Hepatocyte (in vitro differentiated cells): Measurements from ENCODE around the gene ARSB.

Source experiments
- EZH2 ChIP-seq: fragments of 200-600 bp; sonication (generic); IDR thresholded peaks from 2 replicates; pipeline ENCODE4 v1.6.1; 2016; ENCODE audit warnings: antibody characterized with exemption, mild to moderate bottlenecking, borderline replicate concordance
- EZH2phosphoT487 ChIP-seq: fragments of 200-600 bp; sonication (generic); IDR thresholded peaks from one replicate; pipeline ENCODE4 v1.6.1; 2018; ENCODE audit warnings: antibody characterized with exemption, mild to moderate bottlenecking, low read depth, moderate library complexity; ENCODE audit not compliant: unreplicated experiment, severe bottlenecking
- TF ChIP-seq, protein P1 (sequence below): fragments of 200-600 bp; sonication (generic); IDR thresholded peaks from 2 replicates; pipeline ENCODE4 v1.5.1; 2016; ENCODE audit warnings: antibody characterized with exemption, mild to moderate bottlenecking; ENCODE audit not compliant: poor library complexity

DNA sequence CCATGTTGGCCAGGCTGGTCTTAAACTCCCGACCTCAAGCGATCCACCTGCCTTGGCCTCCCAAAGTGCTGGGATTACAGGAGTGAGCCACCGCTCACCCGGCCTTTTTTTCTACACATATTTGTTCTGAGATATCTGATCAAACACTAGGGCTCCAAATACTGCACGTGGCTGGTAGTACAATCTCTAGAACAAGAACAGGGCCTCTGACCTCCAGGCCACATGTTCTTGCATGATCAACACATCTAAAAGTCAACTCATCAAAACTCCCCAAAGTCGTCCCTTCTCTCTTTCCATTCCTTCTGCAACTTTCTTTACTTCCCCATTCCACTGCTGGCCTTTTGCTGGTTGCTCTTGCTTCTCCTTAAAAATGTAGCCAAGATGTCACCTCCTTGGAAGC is 223.3 kb downstream of the ARSB start:
- TF ChIP-seq, protein P1, sequence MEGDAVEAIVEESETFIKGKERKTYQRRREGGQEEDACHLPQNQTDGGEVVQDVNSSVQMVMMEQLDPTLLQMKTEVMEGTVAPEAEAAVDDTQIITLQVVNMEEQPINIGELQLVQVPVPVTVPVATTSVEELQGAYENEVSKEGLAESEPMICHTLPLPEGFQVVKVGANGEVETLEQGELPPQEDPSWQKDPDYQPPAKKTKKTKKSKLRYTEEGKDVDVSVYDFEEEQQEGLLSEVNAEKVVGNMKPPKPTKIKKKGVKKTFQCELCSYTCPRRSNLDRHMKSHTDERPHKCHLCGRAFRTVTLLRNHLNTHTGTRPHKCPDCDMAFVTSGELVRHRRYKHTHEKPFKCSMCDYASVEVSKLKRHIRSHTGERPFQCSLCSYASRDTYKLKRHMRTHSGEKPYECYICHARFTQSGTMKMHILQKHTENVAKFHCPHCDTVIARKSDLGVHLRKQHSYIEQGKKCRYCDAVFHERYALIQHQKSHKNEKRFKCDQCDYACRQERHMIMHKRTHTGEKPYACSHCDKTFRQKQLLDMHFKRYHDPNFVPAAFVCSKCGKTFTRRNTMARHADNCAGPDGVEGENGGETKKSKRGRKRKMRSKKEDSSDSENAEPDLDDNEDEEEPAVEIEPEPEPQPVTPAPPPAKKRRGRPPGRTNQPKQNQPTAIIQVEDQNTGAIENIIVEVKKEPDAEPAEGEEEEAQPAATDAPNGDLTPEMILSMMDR, result no peak
- no peak for TF ChIP-seq EZH2
- no peak for TF ChIP-seq EZH2phosphoT487
